ENCODE data around the gene HYAL1.

HYAL1 gene, protein sequence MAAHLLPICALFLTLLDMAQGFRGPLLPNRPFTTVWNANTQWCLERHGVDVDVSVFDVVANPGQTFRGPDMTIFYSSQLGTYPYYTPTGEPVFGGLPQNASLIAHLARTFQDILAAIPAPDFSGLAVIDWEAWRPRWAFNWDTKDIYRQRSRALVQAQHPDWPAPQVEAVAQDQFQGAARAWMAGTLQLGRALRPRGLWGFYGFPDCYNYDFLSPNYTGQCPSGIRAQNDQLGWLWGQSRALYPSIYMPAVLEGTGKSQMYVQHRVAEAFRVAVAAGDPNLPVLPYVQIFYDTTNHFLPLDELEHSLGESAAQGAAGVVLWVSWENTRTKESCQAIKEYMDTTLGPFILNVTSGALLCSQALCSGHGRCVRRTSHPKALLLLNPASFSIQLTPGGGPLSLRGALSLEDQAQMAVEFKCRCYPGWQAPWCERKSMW

DNA sequence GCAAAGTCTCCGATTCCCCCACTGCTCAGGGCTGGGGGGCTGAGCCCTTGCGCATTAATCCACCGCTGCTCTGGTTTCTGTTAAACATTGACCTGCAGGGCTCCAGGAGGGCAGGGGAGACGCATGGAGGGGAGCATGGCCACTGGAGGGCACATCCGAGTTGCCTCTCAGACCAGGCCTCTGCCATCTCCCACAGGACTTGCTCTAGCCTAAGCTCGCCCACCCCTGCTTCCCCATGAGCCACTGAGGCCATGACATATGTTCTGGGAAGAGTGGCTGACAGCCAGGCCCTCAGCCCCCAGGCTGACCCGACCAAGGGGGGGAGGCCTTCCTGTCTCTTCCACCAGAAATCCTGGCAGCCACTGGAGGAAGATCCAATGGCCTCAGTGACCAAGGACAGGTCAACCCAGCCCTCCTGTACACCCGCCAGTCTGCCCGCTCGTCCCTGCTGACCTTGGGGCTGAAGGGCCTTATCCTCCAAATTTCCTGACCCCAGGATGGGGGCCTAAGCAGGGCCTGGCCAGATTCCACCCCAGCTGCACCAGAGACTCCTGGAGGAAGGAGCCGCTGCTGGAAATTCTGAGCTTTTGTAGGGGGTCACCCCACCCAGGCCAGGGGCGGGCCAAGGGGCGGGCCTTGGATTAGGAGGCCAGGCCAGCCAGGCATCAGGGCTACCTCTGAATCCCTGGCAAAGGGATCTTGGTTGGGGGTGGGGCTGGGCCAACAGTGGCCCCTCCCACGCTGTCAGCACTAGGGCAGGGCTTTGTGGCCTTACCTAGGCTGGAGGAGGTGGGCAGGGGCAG, at the start of gene HYAL1:
HYAL1 (minus strand) TSS at position 562 of the 803 bp plus-strand sequence. CDS start 618 bp downstream, outside the sequence.
- DNase-seq (ENCODE audit: low spot score): no peak
- in situ Hi-C loops (cut with MboI; ENCODE audit: low pct_unique_long_range_greater_than_20kb, low sequenced_read_pairs, unreplicated experiment): no loop called here
- TF ChIP-seq, protein P1, sequence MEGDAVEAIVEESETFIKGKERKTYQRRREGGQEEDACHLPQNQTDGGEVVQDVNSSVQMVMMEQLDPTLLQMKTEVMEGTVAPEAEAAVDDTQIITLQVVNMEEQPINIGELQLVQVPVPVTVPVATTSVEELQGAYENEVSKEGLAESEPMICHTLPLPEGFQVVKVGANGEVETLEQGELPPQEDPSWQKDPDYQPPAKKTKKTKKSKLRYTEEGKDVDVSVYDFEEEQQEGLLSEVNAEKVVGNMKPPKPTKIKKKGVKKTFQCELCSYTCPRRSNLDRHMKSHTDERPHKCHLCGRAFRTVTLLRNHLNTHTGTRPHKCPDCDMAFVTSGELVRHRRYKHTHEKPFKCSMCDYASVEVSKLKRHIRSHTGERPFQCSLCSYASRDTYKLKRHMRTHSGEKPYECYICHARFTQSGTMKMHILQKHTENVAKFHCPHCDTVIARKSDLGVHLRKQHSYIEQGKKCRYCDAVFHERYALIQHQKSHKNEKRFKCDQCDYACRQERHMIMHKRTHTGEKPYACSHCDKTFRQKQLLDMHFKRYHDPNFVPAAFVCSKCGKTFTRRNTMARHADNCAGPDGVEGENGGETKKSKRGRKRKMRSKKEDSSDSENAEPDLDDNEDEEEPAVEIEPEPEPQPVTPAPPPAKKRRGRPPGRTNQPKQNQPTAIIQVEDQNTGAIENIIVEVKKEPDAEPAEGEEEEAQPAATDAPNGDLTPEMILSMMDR (IDR thresholded peaks at IDR 0.05; ENCODE audit: extremely low read depth, insufficient read depth, missing control alignments): no peak

DNA sequence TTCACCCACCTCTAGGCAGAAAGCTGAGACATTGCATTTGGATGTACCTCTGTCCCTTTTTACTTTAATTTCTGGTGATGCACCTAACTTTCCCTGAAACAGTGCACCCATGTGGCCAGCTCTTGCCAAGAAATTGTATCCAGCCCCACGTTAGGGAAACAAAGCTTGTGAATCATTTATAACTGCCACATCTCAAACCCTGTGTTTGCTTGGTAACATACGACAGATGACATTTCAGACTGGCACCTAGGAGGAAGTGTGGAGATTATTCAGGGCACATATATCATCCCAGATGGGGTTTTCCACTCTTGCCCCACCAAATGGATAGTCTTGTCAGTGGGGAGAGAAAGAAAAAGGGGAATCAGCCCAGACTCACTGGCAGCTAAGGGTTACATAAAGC, 49.4 kb upstream of the HYAL1 start:
- in situ Hi-C loops (cut with MboI; ENCODE audit: low pct_unique_long_range_greater_than_20kb, low sequenced_read_pairs, unreplicated experiment): no loop called here
- no peak for DNase-seq (ENCODE audit: low spot score)
- TF ChIP-seq, protein P1 (IDR thresholded peaks at IDR 0.05; ENCODE audit: extremely low read depth, insufficient read depth, missing control alignments): peak; percentile 24

DNA sequence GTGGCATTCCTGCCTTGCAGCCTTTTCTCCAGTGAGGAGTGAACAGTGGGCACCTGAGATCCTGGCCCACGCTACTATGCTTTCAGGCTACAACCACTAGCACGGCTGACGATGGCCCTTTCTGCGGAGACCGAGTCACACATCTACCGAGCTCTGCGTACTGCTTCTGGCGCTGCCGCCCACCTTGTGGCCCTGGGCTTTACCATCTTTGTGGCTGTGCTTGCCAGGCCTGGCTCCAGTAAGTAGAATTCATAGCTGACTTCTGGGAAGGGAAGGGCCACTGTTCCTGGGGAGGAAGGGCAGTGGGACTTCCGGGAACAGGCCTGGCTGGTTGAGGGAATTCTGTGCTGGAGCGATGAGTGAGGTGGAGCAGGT, 47.9 kb upstream of the HYAL1 start:
- TF ChIP-seq, protein P1 (IDR thresholded peaks at IDR 0.05; ENCODE audit: extremely low read depth, insufficient read depth, missing control alignments): no peak
- in situ Hi-C loops (cut with MboI; ENCODE audit: low pct_unique_long_range_greater_than_20kb, low sequenced_read_pairs, unreplicated experiment): no loop called here
- no peak for DNase-seq (ENCODE audit: low spot score)

DNA sequence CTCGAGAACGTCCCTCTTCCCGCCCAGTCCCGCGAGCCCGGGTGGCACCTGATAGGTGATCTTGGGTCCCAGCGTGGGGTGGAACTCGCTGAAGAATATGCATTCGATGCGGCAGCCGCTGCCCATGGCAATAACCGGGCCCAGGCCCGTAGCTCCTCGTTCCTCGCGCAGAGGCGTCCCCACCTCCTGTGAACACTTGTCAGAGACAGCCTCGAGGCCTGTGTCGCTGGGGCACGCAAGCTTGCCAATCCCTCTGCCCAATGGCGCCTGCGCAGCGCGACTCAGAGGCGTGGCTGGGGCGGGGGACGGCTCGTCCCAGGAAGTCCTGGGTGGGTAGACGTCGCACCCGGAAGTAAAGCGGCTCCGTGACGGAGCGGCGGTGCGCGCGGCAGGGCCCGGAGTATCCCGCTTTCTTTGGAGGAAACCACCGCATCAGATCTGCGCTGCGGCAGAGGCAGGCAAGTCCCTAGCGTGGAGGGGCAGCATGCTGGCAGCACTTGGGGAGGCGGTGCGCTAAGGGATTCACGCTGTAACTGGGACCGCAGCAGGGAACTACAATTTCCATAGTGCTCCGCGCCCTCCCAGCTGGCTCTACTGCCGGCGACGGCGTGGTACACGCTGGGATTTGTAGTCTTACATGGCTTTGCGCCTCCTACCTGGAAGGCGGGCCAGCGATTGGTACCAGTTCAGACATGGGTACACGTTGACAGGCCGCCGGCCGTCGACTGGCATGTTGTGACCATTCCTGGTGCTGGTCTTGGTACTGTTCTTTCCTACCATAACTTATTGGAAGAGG, 47.4 kb upstream of the HYAL1 start, which contains the start of the genes CYB561D2 and NPRL2:
CYB561D2 (plus strand) TSS at position 336 of the 796 bp plus-strand sequence. CDS start 572 bp downstream, outside the sequence.
NPRL2 (minus strand) TSS at position 249 of the 796 bp plus-strand sequence; CDS start at position 126, 123 bp downstream.
- TF ChIP-seq, protein P1 (IDR thresholded peaks at IDR 0.05; ENCODE audit: extremely low read depth, insufficient read depth, missing control alignments): no peak
- peak; percentile 96 for DNase-seq (ENCODE audit: low spot score)
- in situ Hi-C loops (cut with MboI; ENCODE audit: low pct_unique_long_range_greater_than_20kb, low sequenced_read_pairs, unreplicated experiment): no loop called here

DNA sequence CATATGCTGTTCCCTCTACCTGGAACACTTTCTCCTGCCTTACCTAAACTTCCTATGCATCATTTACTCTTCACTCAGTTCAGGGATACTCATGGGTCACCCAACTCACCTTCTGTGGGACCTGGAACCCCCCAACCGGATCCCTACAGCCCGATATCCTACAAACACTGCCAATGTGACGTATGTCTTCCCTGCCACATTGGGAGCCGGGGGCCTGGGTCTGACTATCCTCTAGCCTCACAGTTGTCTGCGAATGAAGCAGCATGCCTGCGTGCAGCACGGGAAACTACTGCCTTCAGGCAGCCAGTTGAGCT, 46.8 kb upstream of the HYAL1 start:
- no peak for DNase-seq (ENCODE audit: low spot score)
- in situ Hi-C loops (cut with MboI; ENCODE audit: low pct_unique_long_range_greater_than_20kb, low sequenced_read_pairs, unreplicated experiment): no loop called here
- TF ChIP-seq, protein P1 (IDR thresholded peaks at IDR 0.05; ENCODE audit: extremely low read depth, insufficient read depth, missing control alignments): no peak
